TTC549 (cell line): ENCODE measurements around the gene DUOXA1.
"Not testable (repeated sequence)": the region's sequence is repeated elsewhere in the genome, so short reads cannot be mapped to it uniquely, and the experiment has no call there.

Experiments used
- FAIRE-seq: peaks from 2 replicates; lab custom pipeline; 2012; peaks lifted over from hg19 to GRCh38; lab: Jason Lieb, UNC

DUOXA1 gene

DNA sequence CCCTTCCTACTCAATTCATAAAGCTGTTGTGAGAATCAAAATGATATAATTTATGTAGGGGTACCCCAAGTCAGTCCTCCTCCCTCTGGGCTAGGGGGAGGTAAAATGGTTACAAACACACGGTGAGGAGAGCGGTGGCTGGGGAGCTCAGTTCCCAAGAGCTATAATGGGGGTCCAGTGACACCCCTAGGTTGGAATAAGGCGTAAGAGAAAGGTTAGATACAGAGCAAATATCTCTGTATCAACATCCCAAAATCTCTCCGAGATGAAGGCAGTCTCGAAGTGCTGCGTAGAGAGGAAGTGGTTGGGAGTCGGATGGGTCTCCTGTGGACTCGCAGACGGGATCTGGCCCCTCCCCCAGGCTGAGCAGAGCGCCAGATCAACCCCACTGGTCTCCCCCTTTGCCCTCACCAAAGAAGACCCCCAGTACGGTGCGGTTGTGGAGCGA, 17.5 kb downstream of the DUOXA1 start:
- no peak for FAIRE-seq

DNA sequence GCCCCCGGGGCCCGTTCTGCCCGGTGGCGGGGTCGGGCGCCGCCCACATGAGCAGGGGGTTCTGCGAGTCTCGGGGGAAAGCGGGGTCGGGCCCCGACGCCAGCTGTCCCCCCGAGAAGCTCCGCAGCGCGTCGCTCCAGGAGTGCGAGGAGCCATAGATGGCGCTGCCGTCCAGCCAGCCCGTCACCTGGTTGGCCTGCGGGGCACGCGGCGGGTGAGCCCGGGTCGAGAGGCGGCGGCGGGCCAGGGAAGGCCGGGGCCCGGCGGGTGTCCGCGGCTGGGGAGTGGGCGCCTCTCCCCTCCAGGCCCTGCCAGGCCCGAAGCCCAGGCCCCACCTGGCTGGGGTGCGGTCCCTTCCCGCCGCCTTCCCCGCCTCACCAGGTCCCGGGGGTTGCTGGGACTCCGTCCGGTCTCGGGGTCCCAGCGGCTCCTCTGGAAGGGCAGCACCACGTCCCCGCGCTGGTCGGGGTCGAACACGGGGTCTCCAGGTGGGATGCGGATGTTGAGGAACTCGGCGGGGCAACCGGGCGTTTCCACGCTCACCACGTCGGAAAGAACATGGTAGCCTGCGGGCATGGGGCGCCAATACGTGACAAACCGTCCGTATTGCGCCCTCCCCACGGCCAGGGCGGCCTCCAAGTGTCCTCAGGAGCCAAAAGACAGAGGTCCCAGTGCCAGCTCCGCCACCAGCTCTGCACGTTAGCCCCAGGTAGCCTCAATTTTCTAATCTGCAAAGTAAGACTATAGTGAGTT, 18.1 kb downstream of the DUOXA1 start:
- no peak for FAIRE-seq

DNA sequence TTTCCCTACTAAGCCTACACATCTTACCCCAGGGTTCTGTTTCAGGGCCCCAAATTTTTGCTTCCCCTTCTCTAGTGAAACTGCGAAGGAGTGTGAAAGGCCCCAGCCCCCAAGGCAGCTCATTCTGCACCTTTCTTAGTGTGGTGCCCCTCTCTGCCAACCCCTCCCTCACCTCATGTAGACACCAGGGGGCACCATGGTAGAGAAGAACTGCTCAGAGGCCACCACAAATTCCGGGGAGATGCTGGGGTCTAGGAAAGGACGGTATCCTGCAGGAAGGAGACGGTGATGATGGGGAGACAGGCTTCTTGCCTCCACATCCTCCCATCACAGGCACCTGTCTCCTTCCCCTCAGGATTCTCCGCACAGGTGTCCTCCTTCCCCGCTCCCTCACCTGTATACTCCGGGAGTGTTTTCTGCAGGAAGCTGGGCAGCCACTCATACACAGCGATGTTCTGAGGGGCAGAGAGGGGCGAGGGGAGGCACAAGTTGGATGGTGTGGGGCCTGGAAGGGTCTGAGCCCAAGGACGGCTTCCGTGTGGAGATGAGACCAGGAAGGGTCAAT, 19.3 kb downstream of the DUOXA1 start:
- FAIRE-seq = no peak

DNA sequence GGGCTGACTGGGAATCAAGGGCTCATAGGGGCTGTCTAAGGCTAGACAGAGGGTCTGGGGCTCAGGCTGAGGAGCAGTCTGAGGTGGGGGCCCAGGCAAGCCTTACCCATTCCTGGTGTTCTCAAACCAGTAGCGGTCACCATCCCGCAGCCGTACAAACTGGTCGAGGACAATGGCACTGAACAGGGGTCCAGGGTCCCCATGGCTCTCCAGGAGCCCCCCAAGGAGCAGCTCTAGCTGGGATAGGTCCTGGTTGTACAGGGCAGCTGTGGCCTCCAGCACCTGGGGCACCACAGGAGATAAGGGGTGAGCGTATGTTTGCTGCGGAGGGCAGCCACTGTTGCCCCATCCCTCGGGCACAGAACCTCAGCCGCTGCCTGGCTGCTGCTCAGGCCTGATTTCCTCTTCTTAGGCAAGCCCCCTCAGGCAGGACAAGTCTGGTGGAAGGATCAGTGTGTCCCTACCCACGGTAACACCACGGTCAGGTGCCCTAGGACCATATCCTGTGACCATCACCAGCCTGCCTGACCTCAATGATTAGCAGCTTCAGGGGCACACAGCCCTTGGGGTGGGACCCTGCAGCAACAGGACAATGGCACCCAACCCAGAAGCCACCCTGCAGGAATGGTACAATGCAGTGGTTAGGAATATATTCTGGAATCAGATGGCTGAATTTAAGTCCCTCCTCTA, 21.6 kb downstream of the DUOXA1 start:
- no peak for FAIRE-seq

DNA sequence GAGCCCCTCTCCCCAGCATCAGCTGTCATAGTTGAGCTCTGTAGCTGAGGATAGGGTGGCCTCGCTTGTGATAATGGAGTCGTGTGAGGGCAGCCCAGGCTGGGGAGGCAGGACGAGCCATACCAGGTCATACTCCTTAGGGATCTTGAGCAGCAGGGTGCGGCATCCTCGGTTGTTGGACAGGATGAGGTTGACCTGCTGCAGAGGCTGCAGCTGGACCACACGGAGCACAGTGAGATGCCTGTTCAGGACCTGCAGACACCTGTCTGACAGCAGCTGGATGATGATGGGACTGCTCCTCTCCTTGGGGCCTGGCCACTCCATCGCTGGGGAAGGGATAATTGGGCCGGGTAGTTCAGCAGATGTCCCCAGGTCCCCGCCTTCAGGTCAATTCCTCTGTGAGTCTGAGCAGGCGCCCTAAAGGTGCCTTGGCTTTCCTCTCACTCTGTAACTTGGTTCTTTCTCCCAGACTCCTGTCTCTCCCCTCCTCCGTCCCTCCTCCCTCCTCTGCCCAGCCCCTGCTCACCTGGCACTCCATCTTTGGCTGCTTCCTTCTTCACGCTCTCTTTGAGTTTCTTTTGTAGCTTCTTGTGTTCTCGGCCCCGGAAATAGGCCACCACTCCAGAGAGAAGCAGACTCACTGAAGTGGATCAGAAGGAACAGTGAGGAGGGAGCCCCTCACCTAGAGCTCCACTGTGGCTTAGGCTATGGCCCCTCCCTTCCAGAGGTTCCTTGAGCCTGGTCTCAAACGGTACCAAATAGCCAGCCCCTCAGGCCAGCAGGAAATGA, 23.5 kb downstream of the DUOXA1 start:
- FAIRE-seq = no peak

DNA sequence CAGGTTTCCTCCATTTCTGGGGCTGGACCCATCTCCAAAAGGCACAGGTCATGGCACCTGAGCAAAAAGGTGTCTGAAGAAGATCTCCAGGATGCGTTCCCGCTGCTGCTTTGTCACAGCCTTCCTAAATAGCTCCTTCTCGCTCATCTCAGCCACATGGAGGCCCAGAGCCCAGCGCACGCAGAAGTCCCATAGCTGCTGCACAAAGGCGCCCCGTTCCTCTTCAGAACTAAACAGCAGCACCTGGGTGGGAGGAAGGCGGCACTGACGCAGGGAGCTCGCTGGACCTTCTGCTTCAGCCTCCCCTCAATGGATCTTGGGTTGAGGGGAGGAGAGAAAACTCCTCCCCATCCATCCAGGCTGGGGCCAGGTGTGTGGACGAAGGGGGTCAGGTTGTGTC, 24.1 kb downstream of the DUOXA1 start:
- no peak for FAIRE-seq

DNA sequence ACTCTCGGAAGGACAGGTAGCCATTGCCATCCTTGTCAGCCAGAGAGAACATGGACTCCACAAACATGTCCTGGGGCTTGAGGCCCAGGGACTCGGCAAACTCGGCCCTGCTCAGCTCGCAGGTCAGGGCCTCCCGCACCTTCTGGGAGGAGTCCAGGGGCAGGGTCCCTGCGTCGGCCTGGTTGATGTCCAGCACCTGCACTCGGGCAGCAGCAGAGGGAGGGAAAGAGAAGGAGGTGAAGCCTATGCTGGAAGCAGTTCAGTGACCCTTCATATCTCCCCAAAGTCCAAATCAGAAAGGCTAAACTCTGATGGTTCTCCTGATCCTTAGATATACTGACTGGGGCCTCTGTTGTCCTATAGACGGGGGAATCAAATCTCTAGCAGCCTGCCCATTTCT, 25.5 kb downstream of the DUOXA1 start:
- not testable (repeated sequence) for FAIRE-seq

DNA sequence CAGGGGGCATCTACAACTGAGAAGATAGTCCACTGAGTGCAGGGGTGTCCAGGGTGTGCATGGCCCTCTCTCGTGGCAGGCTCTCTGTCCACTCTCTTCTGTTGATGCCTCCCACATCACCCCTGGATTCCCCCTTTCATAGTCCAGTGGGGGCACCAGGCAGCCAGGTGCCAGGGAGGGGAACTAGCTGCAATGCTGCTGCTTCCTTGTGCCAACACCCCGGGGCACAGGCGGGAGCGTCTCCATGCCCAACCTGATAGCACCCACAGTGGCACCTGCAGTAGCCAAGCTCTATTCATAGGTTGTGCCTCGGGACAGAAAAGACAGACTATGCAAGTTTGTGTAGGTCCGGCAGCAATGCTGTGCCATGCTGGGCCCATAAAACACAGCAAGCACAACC, 27.5 kb downstream of the DUOXA1 start:
- no peak for FAIRE-seq

DNA sequence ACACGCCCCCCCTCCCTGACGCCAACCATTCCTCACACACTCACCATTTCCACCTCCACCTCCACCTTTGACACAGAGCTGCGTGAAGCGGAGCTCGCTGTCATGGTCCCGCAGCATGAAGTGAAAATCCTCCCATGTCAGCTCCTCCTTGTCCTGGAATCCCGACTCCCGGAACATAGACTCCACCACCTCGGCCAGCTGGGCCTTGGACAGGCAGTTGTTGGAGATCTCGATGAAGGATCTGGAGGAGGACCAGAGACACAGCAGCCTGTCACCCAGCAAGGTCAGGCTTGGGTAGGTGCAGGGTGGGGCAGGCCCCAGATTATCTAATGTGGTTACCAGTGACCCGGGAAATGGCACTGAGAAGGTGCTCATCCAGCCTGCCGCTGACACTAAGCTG, 27.9 kb downstream of the DUOXA1 start:
- FAIRE-seq = no peak

DNA sequence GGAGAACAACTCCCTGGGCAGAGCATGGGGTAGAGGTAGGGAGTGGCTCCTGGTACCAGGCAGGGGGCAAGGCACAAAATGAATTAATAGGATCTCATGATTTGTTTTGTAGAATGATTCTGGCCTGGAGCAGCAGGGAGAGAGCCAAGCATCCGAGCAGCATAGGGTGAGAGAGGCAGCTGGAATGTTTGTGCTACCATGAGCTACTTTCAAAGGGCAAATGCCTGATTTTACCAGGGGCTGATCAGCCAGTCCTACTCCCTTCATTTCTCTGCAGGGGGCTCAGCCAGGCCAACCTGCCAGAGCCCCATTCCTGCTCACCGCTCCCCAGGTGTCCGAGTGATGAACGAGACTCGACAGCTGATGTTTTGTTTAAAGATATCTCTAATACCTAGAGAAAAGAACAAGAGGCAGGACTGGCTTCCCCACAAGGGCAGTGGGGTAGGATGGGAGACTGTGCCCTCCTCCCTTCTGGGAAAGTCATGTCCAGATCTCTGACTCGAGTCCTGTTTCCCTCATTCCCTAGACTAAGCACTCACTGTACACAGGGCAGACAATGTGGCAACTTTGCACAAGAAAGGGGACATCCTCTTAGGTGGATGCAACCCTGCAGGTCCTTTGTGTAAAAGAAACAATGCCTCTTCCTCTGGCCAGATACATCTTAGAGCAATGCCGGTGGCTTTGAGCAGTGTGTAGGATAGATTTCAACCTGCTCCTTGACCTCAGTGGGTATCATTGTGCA, 28.6 kb downstream of the DUOXA1 start:
- no peak for FAIRE-seq

DNA sequence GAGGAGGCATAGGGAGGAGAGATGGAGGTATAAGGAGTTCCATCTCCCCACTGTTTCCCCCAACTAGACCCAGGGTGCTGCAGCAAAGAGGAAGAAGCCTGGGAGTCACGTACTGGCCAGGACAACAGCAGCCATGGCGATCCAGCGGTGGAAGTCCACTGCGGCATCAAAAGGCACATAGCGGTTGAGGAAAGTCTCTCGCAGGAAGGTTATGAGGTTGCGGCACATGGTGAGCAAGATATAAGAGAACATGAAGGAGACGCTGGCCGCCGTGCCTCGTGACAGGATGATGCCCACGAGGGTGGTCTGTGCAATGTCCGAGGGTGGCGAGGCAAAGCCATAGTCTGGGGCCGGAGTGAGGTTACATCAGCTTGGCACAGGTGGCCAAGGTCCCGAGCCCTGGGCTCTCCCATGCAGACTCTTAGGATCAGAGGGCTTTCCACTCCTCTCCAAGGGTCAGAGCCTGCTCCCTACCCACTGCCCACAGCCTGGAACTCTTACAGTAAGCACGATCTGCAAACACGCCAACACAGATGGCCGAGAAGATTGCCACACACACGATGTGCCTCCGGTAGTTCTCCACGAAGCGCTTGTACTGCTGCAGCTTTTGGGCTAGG, 30.0 kb downstream of the DUOXA1 start:
- no peak for FAIRE-seq

DNA sequence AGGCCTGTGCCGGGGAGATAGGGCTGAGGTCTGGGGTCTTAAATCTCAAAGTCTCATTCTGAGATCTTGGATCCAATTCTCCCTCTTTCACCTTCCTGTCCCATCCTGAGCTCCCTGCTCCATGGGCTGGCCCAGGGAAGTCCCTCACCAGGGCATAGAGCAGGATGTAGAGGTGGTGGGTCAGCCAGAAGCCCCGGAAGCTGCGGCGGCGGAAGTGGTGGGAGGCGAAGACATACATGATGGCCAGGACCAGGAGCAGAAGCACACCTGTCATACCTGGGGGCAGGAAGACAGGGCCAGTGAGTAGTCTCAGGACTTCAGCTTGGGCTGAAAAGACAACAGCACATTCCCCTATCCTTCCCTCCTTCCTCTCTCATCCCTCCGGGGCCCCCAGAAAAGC, 32.2 kb downstream of the DUOXA1 start:
- FAIRE-seq = no peak

DNA sequence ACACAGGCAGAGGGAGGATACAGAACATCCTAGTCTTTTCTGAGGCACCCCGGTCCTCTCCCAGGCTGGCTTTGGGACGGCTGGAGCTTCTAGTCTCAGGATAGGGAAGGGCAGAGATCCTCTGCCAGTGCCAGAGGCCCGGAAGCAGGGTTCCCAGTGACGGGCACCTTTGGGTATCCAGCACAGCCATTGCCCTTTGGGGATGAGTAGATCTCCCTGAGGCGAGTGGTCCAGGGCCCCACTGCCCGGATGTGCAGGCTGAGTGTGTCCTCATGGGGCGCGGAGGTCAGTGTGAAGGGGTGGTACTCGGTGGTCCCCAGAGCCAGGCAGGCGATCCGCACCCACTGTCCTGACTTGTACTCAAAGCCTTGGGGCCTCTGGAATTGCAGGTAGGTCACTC, 34.0 kb downstream of the DUOXA1 start:
- no peak for FAIRE-seq

DNA sequence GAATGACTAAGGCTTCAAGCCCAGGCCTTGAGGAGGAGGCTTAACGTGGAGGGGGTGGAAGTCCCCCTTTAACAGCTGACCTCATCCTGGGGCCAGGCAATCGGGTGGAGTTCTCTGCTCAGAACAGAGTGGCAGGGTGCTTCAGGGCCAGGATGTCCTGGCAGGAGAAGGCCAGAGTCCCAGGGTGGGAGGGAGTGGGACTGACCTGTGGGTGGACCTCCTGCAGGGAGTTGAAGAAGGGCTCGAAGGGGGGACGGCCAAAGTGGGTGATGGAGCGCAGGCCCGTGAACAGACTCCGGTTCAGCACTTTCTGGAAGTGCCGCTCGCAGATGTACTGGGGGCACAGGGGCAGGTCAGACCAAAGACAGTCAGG, 35.3 kb downstream of the DUOXA1 start:
- FAIRE-seq = no peak

DNA sequence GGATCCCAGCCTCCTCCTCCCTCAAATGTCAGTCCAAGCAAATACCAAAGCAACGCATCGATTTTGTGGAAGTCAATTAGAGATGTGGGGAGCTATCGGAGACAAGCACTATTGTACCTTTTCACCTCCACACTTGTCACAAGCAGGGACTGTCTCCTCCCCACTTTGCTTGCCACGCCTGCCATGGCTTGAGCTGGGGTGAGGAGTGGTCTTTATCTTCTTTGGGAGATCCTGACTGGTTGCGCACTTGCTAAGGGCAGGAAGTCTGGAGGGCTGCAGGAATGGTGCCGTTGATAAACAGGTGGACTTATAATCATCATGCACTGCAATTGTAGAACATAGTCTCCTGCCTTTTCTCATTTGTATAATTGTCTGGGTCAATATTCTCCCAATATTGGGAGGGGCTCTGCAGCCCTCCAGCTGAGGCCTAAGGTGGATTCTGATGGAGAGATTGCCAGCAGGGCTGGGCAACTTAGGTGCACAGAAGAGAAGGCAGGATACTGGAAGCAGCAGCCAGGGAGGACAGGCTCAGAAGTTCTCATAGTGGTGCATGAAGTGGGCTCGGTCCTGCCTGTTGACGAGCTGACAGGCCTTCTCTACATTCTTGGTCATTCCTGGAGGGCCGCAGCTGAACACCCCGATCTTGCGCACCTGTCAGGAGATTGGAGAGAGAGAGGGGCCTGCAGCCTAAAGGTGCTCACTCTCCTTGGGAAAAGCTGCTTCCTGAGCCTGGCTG, 35.9 kb downstream of the DUOXA1 start:
- no peak for FAIRE-seq

DNA sequence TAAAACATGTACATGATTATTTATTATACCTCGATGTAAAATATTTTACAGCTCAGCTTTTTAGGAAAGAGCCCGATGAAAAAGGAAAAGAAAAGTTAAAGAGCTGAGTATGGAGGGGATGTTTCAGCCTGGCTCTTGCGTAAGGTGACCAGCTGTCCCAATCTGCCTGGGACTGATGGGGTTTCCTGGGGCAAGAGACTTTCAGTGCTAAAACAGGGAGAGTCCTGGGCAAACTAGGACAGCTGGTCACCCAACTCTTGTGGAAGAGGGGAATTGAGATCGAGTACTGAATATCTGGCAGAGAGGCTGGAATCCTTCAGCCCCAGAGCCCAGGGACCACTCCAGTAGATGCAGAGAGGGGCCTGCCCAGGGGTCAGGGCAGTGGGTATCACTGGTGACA, 36.7 kb downstream of the DUOXA1 start:
- FAIRE-seq = no peak

DNA sequence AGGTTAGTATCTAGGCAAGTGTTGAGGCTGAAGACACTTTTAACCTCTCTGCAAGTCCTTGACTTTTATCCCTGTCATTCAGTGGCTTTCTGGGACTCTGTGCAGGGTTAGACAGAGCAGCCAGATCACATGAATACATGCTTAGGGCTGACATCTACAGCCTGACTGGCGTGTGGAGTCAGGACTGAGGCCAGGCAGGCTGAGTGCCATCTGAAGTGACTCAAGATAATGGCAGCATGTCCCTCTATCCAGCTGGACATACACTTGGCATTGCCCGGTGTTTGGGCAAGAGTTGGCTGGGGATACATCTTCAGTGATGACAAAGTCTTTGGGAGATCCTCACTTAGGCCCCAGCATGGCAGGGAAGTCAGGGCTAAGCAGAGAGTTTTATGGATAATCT, 38.1 kb downstream of the DUOXA1 start:
- FAIRE-seq = no peak

DNA sequence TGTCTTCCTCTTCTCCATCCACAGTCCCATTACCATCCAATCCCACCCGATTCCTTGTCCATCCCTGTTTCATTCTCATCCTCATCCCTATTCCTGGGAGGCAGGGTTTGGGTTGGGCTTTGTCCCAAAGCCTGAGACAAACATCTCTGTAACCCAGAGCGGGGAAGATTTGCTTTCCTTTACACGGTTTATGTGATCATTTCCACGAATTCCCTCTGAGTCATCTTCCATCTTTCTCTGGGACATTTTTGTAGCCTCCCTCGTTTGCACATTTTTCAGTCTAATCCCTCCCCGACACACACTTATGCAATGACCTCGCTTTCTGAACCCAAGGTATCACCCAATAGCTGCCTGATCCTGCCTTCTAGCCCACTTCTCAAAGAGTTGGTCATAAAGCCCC, 38.5 kb downstream of the DUOXA1 start:
- no peak for FAIRE-seq

DNA sequence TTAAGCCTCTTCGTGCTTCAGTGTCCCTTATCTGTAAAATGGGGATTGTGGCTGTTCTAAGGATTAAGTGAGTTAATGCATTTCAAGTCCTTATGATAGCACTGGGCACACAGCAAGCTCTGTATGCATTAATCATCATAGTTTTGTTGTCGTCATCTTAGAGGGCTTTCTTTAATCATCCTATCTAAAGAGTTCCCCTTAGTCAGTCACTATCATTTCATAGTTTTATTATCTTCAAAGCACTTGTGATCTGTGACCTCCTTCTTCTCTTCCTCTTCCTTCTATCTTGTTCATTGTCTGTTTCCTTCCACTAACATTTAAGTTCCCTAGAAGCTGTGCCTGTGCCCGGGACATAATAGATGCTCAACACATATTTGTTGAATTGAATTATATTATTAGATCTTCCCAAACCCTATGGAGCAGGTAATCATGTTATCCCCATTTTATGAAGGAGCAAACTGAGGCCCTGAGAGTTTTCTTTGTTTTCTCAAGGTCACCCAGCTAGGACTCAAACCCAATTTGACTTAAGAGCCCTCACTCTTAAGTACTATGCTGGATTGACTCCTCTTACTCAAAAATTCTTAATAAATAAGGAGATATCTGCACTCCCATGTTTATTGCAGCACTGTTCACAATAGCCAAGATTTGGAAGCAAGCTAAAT, 39.8 kb downstream of the DUOXA1 start:
- FAIRE-seq = no peak
